Amniotic stem cell (primary cell): Measurements from ENCODE around the gene SSTR5.
"Not testable (repeated sequence)": the region's sequence is repeated elsewhere in the genome, so short reads cannot be mapped to it uniquely, and the experiment has no call there.

ENCODE experiments used
- DNase-seq: peaks from one replicate; lab custom pipeline; 2025; lab: John Stamatoyannopoulos, UW

The SSTR5 gene

DNA sequence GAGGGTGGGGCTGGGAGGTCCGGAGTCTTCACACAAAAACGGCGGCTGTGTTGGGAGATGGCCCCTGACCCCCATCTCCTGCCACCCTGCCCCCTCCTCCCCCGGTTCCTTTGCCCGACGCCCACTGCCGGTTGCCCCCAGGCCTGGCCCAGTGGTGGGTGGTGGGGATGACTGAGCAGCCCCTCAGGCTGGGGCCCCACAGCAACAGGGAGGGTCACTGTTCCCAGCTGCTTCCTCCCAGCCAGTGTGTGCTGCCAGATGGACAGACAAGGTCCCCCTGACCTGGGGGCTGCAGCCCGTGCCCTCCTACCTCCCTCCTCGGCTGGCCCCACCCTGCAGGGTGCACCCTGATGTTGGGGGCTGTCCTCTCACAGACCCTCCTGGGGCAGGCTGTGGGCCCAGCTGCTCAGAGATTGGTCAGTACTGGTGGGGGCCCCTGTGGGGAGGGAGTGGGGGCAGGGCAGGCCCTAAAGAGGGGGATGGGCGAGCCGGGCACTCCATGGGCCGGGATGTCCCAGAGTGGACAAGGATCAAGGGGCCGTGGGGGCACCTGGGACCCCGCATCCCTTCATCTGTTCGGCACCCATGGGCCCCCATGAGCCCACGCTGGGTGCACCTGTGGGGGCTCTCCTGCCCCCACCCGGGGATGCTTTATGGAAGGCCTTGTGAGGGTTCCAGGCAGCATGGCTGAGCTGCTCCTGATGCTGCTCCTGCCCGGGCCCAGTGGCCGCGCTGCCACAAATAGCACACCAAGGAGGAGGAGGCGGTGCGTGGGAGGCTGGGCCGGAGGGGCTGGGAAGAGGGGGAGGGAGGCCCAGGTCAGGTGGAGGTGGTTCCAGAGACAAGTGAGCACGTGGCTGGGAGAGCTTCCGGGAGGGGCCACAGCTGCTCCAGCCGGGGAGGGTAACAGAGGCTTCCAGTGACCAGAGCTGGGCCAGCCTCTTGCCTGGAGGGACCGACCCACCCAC, 18.4 kb downstream of the SSTR5 start:
- no peak for DNase-seq

- DNase-seq: no peak
Observed at GRCh38 chr16:1091992-1092552, 19.5 kb downstream of the SSTR5 start.

- not testable (repeated sequence) for DNase-seq
Observed at GRCh38 chr16:1092685-1093283, 20.2 kb downstream of the SSTR5 start.

GRCh38 chr16:1093284-1094123, 21.0 kb downstream of the SSTR5 start:
- no peak for DNase-seq

- no peak for DNase-seq
Observed at GRCh38 chr16:1094124-1094479, 21.6 kb downstream of the SSTR5 start.

- DNase-seq: no peak
Observed at GRCh38 chr16:1094601-1095449, 22.3 kb downstream of the SSTR5 start.

GRCh38 chr16:1095450-1096168, 23.1 kb downstream of the SSTR5 start:
- no peak for DNase-seq

DNA sequence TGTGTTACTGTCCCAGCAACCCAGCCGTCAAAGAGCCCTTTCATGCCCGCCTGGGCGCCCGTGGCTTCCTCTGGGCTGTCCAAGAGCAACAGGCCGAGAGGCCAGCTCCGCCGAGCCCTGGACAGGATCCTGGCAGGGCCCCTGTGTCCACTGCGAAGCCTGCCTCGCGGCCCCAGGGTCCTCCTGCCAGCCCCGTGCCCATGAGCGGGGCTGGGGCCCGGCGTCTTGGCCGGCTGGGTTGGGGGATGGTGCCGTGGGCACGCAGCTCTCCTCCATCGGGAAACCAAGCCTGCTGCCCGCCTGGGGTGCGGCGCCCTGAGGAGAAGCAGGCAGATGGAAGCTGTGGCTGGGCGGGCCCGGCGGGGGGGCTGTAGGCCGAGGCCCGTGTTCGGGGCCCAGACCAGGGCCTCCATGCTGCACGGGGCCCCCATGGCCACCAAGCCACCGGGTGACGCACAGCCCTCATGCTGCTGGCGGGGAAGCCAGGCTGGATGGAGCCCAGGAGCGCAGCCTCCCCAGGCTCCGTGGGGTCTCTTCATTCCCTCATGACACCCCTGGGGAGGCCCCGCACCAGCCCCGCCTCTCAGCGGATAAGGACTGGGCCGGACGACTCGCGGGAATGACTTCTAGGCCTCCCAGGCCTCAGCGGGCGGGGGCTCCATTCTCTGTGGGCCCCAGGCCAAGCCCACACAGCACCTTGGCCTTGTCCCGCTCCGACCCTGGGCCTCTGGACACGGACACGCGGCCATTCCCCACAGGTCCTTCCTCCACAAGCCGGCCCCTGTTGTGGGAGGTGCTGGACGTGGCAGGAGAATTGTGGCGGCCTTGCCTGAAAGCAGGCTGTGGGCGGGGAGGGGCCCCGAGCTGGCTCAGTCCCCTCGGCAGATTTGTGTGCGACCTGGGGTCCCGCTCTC, 23.9 kb downstream of the SSTR5 start, which contains the start of gene C1QTNF8:
C1QTNF8 (minus strand) TSS at position 76 of the 914 bp plus-strand sequence. CDS start 1,322 bp downstream, outside the sequence.
- DNase-seq: no peak

DNA sequence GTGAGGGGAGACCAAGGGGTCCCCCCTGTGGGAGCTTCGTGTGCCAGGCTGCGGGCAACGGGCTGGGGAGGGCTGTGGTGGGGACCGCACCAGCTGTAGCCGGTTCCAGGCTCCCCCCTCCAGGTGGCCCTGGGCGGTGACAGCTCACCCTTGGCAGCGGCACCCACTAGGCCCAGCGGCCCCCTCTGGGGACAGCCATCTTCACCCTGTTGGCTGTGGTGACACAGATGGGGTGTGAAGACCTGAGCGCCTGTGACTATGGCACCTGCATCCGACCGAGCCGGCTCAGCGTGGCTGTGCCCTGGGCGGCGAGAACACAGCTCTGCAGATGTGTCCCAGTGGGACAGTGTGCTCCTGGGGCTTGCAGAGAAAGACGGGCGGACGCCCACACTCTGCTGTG, 24.6 kb downstream of the SSTR5 start:
- DNase-seq: no peak

DNA sequence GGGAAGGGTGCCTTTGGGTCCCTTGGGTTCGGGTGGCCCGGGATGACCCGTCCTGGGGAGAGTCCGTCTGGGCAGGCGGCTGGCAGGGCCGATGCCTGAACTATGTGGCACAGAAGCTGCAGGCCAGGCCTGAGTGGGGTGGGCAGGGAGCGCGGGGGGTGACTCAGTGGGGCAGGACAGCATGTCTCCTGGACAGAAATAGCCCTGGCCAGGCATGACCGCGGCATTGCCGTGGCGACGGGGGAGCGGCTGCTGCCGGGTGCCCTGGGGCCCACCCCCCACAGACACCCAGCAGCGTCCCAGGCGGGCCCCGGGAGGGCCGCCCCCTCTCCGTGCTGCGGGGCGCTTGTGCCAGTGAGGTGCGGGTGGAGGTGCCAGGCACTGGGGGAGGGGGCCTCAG, 25.3 kb downstream of the SSTR5 start:
- DNase-seq: no peak

- no peak for DNase-seq
Observed at GRCh38 chr16:1098266-1098991, 25.9 kb downstream of the SSTR5 start.

DNA sequence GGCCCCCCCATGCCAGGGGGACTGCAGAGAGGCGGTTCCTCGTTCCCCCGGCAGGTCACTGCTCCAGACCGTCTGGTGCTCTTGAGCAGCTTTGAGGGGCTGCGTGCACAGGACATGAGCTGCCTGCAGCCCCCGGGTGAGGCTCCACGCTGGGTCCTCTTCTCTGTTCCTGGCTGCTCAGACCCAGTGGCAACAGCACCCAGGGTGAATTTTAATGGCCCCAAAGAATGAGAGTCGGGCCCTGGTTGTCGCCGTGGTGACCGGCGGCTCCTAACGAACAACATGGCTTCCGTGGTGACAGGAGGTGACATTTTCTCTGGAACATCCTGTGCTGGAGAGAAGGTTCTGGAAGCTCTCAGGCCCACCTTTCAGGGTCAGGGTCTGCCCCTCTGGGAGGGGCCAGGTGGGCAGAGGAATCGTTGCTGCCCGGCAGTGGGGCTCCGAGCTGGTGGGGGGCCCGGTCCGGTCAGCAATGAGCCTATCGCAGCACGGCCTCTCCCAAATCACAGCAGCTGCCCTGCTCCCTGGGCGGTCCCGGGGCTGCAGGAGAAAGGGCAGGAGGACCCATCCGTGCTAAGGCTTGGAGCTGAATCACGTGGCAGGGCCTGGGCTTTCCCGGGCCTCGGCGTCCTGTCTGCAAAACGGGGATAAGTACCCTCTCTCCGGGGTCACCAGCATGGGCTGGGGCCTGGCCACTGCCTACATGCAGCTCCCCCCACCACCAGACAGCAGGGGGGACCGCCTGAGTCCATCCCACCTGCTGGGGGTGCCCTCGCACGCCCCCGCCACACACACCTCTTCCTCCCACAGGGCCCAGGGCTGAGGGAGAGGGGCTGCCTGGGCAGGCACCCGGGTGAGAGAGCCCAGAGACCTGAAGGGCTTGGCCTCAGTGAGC, 26.9 kb downstream of the SSTR5 start:
- no peak for DNase-seq

DNA sequence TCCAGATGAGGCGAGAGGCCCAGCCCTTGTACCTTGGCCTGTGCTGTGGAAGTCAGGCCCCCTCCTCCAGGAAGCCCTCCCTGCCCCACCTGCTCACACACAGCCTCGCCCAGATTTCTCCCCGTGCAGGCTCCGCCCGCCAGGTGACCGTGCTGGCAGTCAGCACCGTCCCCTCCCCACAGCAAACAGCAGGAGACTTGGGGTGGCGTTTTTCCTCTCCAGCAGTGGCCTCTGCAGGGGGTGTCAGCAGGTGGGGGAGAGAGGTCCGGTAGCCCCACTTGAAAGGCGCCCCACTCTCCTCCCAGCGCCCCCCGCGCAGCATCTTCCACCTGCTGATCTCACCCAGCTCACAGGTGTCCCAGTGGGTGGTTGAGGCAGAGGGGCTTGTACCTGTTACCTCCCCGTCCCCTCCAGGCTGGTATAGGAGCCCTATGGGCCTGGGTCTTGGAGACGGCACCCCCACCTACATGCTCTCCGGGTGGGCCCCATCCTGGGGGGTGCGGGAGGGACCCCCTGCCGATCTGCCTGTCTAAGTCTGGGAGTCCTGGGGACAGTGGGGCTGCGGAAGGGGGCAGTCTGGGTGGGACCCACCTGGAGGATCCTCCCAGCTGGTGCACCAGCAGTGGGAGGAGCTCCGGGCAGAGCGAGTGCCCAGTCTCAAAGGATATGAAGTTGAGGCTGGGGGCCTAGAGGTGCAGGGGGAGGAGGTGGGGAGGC, 27.7 kb downstream of the SSTR5 start:
- no peak for DNase-seq

DNA sequence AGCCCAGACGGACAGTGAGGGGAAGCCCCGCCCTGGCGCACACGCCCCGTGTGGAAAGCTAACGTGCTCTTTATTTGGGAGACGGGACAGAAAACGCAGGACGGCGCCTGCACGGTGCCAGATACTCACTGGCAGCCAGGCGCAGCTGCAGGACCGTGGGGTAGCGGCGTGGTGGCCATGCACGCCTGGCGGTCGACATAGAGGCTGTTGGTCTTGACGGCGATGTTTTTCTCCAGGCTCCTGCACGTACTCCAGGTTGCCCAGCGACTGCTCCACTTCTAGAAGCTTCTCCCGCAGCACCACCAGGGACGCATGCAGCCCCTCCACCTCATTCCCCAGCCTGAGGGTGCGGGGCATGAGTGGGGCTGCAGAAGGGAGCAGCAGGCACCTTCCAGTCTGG, 28.6 kb downstream of the SSTR5 start:
- DNase-seq: no peak

DNA sequence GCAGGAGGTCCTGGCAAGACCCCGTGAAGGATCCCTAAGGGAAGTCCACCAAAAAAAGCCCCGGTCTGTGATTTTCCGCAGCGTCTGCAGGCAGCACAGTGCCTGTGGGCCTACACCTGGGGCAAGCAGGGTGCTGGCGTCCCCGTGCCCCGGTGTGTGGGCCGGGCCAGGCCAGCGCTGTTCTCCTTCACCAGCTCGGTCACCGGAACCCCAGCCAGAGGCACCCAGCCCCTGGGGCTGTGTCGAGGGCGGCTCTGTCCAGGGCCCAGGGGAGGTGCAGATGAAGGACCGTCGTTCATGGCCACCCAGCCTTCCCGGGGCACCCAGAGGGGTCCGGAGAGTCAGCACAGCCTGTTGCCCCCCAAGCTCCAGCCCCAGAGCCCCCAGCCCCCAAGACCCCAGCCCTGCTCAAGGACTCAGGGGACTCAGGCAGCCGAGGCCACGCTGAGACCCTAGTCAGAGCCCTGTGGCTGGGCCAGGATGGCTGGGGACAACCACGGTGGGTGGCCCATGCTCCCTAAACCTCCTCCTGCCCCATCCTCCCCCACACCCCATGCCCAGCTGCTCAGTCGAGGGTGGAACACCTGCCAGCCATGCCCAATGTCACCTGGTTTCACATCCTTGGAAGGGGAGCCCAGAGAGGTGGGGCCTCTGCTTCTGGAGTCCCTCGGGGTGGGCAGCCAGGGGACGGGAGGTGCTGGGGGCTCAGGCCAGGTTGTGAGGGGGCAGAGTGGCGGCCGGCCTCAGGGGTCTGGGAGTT, 29.2 kb downstream of the SSTR5 start:
- no peak for DNase-seq

DNA sequence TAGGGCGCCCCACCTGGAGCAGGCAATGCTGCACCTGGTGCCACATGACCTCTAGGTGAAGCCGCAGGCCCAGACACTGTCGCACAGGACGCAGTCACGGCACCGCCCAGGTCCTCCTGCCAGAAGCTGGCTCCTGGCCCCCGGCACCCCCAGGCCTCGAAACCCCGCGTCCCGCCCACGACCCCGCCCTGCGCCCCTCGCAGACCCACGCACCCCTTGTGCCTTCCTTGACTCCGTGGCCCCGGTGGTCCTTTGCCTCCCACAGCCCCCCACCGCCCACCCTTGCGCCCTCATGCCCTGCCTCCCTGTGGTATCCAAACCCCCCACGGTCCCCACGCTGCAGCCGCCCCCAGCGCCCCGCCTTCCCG, 29.8 kb downstream of the SSTR5 start:
- no peak for DNase-seq
